ENCODE data around the gene MYO7B. TPM values are rescaled to one million over a fixed set of nuclear protein-coding genes. Genes with fewer than 3 reads are reported as not detected.

MYO7B gene
- total RNA-seq, 2 experiments from 2014 or later = 4.7 to 5.2 TPM

DNA sequence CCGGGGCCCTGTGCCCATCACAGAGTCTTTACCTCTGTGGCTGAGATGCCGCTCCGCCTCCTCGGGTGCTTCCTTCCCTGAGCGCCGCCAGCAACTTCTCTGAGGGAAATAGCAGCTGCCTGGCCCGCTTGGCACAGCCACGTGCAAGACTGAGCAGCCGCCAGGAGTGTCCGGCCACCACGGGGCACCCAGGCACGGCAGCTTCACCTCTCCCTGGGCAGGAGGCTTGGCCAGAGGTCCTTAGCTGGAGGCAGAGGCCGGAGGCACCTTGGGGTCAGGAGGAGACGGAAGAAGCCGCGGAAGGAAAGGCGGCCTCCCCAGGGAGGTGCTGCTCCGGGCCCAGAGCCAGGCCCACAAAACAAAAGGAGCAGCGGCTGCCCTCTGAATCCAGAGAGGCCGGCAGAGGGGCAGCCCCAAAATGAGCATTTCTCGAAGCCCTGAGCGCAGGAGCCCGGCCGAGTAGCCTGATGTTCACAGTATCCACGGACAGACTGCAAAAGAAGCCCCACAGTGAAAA is 145.9 kb downstream of the MYO7B start:
- H3K4me3 Mint-ChIP-seq = no peak overlapping the region
- H3K27ac Mint-ChIP-seq = no peak overlapping the region
- H3K9me3 Mint-ChIP-seq = no peaks in the 10 kb centered on the region
- POLR2A ChIA-PET = no interaction called here
- DNase-seq (no peak), ATAC-seq (ENCODE audit: low read depth) (no peak)
- peaks cover 3% of the 10 kb centered on the region for H3K4me1 Mint-ChIP-seq
- peaks cover 41% of the 10 kb centered on the region for H3K27me3 Mint-ChIP-seq
- H3K36me3 Mint-ChIP-seq = no peaks in the 10 kb centered on the region

GRCh38 chr2:127681976-127682857 is 146.7 kb downstream of the MYO7B start:
- H3K4me3 Mint-ChIP-seq = no peak overlapping the region
- H3K36me3 Mint-ChIP-seq = no peaks in the 10 kb centered on the region
- peaks cover 39% of the 10 kb centered on the region for H3K27me3 Mint-ChIP-seq
- no peak for ATAC-seq (ENCODE audit: low read depth)
- H3K27ac Mint-ChIP-seq = no peak overlapping the region
- POLR2A ChIA-PET = interaction anchor here (1.1 kb wide), 1 partner anchor 8 kb away, joined by 3 read pairs; no protein-coding TSS in a partner anchor
- no peak for DNase-seq
- peaks cover 3% of the 10 kb centered on the region for H3K4me1 Mint-ChIP-seq
- H3K9me3 Mint-ChIP-seq = no peaks in the 10 kb centered on the region

DNA sequence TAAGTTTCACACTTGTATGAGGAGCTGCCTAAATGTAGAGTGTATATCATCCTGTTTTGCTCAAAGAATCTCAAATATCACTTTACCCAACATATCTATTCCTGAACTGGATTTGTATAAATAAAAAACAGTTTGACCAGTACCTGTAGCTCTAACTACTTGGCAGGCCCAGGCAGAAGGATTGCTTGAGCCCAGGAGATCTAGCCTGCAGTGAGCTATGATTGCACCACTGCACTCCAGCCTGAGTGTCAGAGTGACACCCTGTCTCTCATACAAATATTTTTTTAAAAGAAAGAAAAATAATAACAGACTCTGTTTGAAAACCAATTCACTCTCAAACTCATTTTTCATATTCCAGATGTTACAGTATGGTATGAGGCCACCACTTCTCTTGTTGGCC is 147.6 kb downstream of the MYO7B start:
- POLR2A ChIA-PET = interaction anchor here (1.1 kb wide), 1 partner anchor 9 kb away, joined by 3 read pairs; no protein-coding TSS in a partner anchor
- H3K4me3 Mint-ChIP-seq = no peak overlapping the region
- H3K4me1 Mint-ChIP-seq = peaks cover 3% of the 10 kb centered on the region
- peaks cover 37% of the 10 kb centered on the region for H3K27me3 Mint-ChIP-seq
- ATAC-seq (ENCODE audit: low read depth) (no peak), DNase-seq (no peak)
- no peak overlapping the region for H3K27ac Mint-ChIP-seq
- no peaks in the 10 kb centered on the region for H3K36me3 Mint-ChIP-seq
- peaks cover 2% of the 10 kb centered on the region for H3K9me3 Mint-ChIP-seq

DNA sequence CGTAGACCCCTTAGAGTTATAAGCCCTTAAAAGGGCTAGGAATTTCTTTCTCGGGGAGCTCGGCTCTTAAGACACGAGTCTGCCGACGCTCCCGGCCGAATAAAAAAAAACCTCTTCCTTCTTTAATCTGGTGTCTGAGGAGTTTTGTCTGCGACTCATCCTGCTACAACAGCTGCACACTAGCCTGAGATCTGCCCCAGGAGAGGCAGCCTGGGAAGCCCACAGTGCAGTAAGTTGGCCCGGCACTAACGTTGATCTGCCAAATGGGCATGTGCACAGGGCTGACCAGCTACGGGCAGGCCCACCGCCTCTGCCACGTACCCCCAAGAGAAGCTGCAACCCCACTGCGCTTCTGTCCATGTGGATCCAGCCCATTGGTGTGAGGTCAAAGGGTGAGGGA is 148.3 kb downstream of the MYO7B start:
- peaks cover 8% of the 10 kb centered on the region for H3K9me3 Mint-ChIP-seq
- no peak overlapping the region for H3K27ac Mint-ChIP-seq
- H3K4me3 Mint-ChIP-seq = no peak overlapping the region
- H3K36me3 Mint-ChIP-seq = no peaks in the 10 kb centered on the region
- no peak for DNase-seq
- no peak for ATAC-seq (ENCODE audit: low read depth)
- POLR2A ChIA-PET = no interaction called here
- peaks cover 3% of the 10 kb centered on the region for H3K4me1 Mint-ChIP-seq
- peaks cover 35% of the 10 kb centered on the region for H3K27me3 Mint-ChIP-seq

GRCh38 chr2:127685410-127686080 is 150.1 kb downstream of the MYO7B start:
- POLR2A ChIA-PET = no interaction called here
- Mint-ChIP-seq H3K9me3 (peaks cover 16% of the 10 kb centered on the region), H3K4me3 (no peak overlapping the region), H3K27ac (no peak overlapping the region), H3K27me3 (peaks cover 37% of the 10 kb centered on the region), H3K36me3 (no peaks in the 10 kb centered on the region), H3K4me1 (peaks cover 3% of the 10 kb centered on the region)
- ATAC-seq (ENCODE audit: low read depth) (no peak), DNase-seq (no peak)

Other genes starting within 250 kb of the MYO7B start
- gene ERCC3, start 241.5 kb upstream of the MYO7B start, total RNA-seq = 10 to 100 TPM; 60.6 to 64.8 TPM
- 10 to 100 TPM; 65.2 to 69.0 TPM for gene MAP3K2, start 147.7 kb upstream of the MYO7B start, total RNA-seq
- not detected for gene PROC, start 117.3 kb upstream of the MYO7B start, total RNA-seq
- 10 to 100 TPM; 53.1 to 59.6 TPM for gene IWS1, start 9.2 kb upstream of the MYO7B start, total RNA-seq
- gene GPR17, start 110.5 kb downstream of the MYO7B start, total RNA-seq = not detected
- 10 to 100 TPM; 21.7 to 24.9 TPM for gene LIMS2, start 139.8 kb downstream of the MYO7B start, total RNA-seq
- gene SFT2D3, start 165.8 kb downstream of the MYO7B start, total RNA-seq = 1 to 10 TPM; 7.5 to 8.7 TPM